Measurements from ENCODE around the gene PTMS. TPM values are rescaled to one million over a fixed set of nuclear protein-coding genes. Genes with fewer than 3 reads are reported as not detected.

PTMS gene
- total and polyA plus RNA-seq, 9 of the 15 experiments (the other 6 are each of a cell fraction or from before 2014, with no cell fraction given) = 5.1 to 287 (median 78.5) TPM

DNA sequence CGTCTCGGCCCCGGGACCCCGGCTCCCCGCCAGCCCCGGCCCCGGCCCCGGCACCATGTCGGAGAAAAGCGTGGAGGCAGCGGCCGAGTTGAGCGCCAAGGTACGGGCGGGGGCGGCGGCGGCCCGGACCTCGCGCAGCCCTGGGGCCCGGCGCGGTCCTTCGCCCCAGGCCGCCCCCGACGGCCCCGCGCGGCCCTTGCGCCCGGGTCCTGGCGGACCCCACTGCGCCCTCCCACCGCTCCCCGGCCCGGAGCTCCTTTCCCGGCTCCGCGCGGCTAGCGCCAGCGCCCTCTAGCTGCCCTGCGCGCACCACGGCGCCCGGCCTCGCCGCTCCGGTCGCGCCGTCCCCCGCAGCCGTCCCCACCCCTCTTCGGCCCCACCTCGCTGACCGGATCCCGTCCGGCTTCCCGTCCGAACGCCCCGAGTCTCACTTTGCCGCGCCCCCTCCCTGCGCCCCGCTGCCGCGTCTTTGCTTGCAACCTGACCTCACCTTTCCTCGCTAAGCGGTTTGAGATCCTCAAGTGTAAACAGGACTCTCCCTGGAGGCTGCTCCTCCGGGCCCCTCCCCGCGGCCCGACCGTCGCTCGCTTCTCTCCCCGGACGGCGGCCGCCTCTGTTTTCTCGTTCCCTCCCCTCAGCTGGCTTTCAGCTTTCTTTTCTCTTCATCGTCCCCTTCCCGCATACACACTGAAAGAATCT, 637 bp downstream of the PTMS start (continued):
- TF ChIP-seq, protein P1, sequence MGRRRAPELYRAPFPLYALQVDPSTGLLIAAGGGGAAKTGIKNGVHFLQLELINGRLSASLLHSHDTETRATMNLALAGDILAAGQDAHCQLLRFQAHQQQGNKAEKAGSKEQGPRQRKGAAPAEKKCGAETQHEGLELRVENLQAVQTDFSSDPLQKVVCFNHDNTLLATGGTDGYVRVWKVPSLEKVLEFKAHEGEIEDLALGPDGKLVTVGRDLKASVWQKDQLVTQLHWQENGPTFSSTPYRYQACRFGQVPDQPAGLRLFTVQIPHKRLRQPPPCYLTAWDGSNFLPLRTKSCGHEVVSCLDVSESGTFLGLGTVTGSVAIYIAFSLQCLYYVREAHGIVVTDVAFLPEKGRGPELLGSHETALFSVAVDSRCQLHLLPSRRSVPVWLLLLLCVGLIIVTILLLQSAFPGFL (CRISPR knock-in tag; IDR thresholded peaks at IDR 0.05) = no peak
- TF ChIP-seq ZNF12 (CRISPR knock-in tag; IDR thresholded peaks at IDR 0.05) (no peak), GABPB2 (CRISPR knock-in tag; conservative IDR thresholded peaks at IDR 0.05) (no peak), CBX2 (IDR thresholded peaks at IDR 0.05; ENCODE audit: insufficient read depth, low read length, poor library complexity, severe bottlenecking) (no peak), ZFPM2 (CRISPR knock-in tag; IDR thresholded peaks at IDR 0.05) (no peak), SMARCE1 (IDR thresholded peaks at IDR 0.05) (no peak), SRSF3 (IDR thresholded peaks at IDR 0.05; ENCODE audit: insufficient read depth, low read length) (no peak), SIX5 (IDR thresholded peaks at IDR 0.05; ENCODE audit: borderline replicate concordance in 1 of 2, insufficient read depth in 1 of 2, low read depth in 1 of 2, low read length in 2 of 2) (no peak), TEAD4 (IDR thresholded peaks at IDR 0.05; ENCODE audit: low read length) (no peak), TEAD4 (CRISPR knock-in tag; IDR thresholded peaks at IDR 0.05; ENCODE audit: borderline replicate concordance) (no peak), ZNF57 (CRISPR knock-in tag; IDR thresholded peaks at IDR 0.05) (no peak), RB1 (IDR thresholded peaks at IDR 0.05; ENCODE audit: low read depth) (peak; percentile 85; the same call in 1 of the 2 replicates), COPS2 (conservative IDR thresholded peaks at IDR 0.05) (no peak), ARID1B (IDR thresholded peaks at IDR 0.05) (no peak), MCM7 (IDR thresholded peaks at IDR 0.05) (no peak), TBP (optimal IDR thresholded peaks at IDR 0.05; ENCODE audit: low read depth, low read length) (peak; percentile 41)
- TF ChIP-seq, protein P2, sequence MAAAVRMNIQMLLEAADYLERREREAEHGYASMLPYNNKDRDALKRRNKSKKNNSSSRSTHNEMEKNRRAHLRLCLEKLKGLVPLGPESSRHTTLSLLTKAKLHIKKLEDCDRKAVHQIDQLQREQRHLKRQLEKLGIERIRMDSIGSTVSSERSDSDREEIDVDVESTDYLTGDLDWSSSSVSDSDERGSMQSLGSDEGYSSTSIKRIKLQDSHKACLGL (CRISPR knock-in tag; IDR thresholded peaks at IDR 0.05; ENCODE audit: borderline replicate concordance, poor library complexity, severe bottlenecking) = no peak
- TF ChIP-seq, protein P3, sequence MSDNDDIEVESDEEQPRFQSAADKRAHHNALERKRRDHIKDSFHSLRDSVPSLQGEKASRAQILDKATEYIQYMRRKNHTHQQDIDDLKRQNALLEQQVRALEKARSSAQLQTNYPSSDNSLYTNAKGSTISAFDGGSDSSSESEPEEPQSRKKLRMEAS (CRISPR knock-in tag; IDR thresholded peaks at IDR 0.05) = no peak; the same call in 1 of the 2 replicates
- TF ChIP-seq, protein P4, sequence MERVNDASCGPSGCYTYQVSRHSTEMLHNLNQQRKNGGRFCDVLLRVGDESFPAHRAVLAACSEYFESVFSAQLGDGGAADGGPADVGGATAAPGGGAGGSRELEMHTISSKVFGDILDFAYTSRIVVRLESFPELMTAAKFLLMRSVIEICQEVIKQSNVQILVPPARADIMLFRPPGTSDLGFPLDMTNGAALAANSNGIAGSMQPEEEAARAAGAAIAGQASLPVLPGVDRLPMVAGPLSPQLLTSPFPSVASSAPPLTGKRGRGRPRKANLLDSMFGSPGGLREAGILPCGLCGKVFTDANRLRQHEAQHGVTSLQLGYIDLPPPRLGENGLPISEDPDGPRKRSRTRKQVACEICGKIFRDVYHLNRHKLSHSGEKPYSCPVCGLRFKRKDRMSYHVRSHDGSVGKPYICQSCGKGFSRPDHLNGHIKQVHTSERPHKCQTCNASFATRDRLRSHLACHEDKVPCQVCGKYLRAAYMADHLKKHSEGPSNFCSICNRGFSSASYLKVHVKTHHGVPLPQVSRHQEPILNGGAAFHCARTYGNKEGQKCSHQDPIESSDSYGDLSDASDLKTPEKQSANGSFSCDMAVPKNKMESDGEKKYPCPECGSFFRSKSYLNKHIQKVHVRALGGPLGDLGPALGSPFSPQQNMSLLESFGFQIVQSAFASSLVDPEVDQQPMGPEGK (CRISPR knock-in tag; IDR thresholded peaks at IDR 0.05; ENCODE audit: borderline replicate concordance) = no peak
- TF ChIP-seq, protein P5, sequence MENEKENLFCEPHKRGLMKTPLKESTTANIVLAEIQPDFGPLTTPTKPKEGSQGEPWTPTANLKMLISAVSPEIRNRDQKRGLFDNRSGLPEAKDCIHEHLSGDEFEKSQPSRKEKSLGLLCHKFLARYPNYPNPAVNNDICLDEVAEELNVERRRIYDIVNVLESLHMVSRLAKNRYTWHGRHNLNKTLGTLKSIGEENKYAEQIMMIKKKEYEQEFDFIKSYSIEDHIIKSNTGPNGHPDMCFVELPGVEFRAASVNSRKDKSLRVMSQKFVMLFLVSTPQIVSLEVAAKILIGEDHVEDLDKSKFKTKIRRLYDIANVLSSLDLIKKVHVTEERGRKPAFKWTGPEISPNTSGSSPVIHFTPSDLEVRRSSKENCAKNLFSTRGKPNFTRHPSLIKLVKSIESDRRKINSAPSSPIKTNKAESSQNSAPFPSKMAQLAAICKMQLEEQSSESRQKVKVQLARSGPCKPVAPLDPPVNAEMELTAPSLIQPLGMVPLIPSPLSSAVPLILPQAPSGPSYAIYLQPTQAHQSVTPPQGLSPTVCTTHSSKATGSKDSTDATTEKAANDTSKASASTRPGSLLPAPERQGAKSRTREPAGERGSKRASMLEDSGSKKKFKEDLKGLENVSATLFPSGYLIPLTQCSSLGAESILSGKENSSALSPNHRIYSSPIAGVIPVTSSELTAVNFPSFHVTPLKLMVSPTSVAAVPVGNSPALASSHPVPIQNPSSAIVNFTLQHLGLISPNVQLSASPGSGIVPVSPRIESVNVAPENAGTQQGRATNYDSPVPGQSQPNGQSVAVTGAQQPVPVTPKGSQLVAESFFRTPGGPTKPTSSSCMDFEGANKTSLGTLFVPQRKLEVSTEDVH (IDR thresholded peaks at IDR 0.05; ENCODE audit: low read depth, partially characterized antibody) = no peak
- TF ChIP-seq, protein P6, sequence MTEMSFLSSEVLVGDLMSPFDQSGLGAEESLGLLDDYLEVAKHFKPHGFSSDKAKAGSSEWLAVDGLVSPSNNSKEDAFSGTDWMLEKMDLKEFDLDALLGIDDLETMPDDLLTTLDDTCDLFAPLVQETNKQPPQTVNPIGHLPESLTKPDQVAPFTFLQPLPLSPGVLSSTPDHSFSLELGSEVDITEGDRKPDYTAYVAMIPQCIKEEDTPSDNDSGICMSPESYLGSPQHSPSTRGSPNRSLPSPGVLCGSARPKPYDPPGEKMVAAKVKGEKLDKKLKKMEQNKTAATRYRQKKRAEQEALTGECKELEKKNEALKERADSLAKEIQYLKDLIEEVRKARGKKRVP (CRISPR knock-in tag; IDR thresholded peaks at IDR 0.05) = no peak

Measured in K562 (cell line).